GM19023 (cell line): ENCODE results near the gene LDAF1.
"Not testable (repeated sequence)": the region's sequence is repeated elsewhere in the genome, so short reads cannot be mapped to it uniquely, and the experiment has no call there.

Source experiments
- ATAC-seq: cut with Tn5 transposase; IDR thresholded peaks from one replicate; pipeline ENCODE4 v1.9.1; 2021; ENCODE audit warnings: mild to moderate bottlenecking, moderate library complexity; ENCODE audit not compliant: unreplicated experiment

LDAF1 gene

DNA sequence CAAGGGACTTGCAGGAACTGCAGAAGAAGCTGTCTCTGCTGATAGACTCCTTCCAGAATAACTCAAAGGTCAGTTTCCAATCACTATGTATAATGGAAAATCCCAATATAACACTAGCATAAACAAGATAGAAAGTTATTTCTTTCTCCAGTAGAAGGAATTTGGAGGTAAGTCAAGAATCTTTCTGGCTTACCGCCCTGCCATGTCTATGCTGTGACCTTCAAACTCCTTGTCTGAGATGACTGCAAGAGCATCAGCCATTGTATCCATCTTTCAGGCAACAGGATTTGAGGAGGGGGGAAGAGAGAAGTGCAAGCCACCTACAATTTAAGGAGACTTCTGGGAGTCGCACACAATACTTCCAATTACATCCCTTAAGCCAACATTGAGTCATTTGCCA lies 2.7 kb downstream of the LDAF1 start:
- ATAC-seq = no peak

DNA sequence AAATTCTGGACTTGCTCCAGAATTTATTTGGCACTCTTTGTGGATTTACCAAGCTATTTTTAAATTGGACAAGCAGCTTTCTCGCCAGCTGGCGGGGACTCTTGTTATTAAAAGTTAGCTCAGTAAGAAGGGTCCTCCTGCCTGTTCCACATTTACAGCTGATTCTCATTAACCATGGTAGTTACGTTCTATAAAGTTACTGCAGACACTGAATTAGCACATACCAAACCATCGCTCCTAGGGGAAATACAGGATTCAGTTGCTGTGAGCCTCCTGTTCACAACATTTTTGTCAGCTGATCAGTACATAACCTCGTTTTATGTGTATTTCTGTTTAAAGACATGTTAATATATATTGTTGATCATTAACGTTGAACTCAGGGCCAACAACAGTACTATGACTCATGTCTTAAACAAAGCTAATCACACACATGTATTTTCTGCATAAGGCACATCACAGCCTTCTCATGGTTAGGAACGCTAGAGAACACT lies 4.2 kb downstream of the LDAF1 start:
- no peak for ATAC-seq

GRCh38 chr16:21163576-21163975 lies 5.1 kb downstream of the LDAF1 start:
- ATAC-seq = no peak

- no peak for ATAC-seq
These were observed 6.2 kb downstream of the LDAF1 start for GRCh38 chr16:21164521-21165168.

GRCh38 chr16:21166561-21166961 lies 8.1 kb downstream of the LDAF1 start:
- no peak for ATAC-seq

GRCh38 chr16:21167360-21167759 lies 8.9 kb downstream of the LDAF1 start:
- no peak for ATAC-seq

DNA sequence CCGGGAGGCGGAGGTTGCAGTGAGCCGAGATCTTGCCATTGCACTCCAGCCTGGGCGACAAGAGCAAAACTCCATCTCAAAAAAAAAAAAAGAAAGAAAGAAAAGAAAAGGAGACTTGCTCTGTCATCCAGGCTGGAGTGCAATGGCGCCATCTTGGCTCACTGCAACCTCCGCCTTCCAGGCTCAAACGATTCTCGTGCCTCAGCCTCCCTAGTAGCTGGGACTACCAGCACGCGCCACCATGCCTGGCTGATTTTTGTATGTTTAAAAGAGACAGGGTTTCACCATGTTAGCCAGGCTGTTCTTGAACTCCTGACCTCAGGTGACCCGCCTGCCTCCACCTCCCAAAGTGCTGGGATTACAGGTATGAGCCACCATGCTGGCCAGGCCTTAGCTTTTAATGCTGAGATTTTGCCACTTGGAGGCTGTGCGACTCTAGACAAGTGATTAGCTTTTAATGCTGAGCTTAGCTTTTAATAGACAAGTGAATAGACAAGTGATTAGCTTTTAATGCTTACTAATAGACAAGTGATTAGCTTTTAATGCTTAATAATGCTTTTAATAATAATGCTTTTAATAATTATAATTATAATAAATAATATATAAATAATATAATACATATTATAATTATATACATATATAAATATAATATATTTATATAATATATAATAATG lies 9.6 kb downstream of the LDAF1 start:
- ATAC-seq = no peak

- no peak for ATAC-seq
These were observed 10.9 kb downstream of the LDAF1 start for GRCh38 chr16:21169249-21169981.

DNA sequence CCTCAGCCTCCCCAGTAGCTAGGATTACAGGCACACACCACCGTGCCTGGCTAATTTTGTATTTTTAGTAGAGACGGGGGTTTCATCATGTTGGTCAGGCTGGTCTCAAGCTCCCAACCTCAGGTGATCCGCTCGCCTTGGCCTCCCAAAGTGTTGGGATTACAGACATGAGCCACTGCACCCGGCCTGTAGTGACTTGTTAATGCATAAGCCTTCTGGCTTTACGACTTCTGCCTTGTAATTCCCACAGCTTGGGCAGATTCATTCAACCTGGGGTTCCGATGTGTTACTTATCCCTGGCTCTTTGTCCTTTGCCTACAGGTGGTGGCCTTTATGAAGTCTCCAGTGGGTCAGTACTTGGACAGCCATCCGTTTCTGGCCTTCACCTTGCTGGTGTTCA lies 11.6 kb downstream of the LDAF1 start:
- ATAC-seq = not testable (repeated sequence)

GRCh38 chr16:21172650-21173049 lies 14.2 kb downstream of the LDAF1 start:
- no peak for ATAC-seq

DNA sequence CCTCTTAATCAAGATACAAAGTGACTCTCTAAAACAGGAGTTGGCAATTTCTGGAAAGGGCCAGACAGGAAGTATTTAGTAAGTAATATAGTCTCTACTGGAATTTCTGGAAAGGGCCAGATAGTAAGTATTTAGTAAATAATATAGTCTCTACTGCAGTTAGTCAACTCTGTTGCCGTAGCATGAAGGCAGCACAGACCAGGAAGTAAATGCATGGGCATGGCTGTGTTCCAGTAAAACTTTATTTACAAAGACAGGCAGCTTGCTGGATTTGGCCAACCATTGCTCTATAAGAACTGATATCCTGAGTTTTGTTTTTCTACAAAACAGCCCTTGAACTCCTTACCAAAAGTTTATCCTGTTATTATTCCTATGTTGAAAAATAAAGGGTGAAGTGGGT lies 16.9 kb downstream of the LDAF1 start:
- ATAC-seq = no peak

DNA sequence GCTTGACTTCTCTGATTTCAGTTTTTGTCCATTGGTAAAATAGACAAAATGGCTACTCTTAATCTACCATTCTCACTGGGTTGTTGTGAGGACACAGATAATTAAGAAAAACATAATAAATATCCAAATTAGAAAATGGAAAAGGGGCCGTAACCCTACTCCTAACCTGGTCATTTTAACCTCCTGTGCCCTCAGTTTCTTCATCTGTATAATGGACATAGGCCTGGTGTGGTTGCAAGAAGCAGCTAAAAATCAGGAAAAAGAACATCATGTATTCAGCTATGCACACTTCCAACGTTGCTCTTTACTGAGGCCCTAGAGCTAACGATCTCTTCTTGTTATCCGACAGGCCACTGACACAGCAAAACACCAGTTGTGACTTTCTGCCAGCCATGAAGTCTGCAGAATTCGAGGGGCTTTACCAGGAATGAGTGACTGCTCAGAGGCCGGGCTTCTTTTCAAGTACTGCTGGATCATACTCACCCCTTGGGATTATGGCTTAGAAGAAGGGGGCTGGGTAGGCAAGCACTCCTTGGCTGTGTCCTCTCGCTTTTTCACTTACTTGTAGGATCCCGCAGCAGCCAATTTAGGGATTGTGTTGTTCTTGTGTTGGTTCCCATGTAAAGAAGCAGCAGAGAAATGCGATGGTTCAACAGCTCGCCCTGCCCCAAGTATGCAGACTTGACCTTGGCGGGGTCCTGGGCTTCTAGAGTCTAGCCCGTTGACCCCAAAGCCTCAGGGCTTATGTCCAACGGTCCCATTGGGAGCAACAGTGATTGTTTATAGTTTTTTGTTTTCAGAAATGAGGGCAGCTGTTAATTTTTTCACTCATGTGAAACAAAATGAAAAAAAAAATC lies 20.9 kb downstream of the LDAF1 start:
- no peak for ATAC-seq

DNA sequence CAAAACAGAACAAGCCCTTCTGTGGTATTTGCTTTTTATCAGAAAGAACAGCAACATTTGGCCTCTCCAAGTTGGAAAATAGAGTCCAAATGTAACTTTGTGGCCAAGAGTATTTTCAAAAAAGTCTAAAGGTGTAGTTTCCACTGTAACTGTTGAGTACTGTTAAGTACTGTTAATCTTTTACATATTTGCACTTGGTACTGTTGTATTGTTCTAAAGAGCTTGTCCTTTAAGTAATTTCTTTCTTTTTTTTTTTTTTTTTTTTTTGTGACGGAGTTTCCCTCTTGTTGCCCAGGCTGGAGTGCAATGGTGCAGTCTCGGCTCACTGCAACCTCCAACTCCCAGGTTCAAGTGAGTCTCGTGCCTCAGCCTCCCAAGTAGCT lies 21.5 kb downstream of the LDAF1 start:
- no peak for ATAC-seq

DNA sequence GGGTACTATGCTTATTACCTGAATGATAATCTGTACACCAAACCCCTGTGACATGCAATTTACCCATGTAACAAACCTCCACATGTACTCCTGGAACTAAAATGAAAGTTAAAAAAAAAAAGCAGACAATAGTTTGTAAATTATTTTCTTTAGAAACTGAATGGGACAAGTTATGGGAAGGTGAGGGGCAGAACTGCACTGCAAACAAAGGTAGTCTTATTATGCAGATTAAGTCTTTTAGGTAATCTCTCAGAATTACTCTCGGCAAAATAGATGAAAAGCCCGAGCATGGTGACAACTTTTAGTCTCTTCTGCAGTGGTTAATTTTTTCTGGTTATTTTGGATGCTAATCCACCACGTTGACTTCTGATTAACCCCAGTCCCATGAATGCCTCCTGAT lies 25.5 kb downstream of the LDAF1 start:
- no peak for ATAC-seq

DNA sequence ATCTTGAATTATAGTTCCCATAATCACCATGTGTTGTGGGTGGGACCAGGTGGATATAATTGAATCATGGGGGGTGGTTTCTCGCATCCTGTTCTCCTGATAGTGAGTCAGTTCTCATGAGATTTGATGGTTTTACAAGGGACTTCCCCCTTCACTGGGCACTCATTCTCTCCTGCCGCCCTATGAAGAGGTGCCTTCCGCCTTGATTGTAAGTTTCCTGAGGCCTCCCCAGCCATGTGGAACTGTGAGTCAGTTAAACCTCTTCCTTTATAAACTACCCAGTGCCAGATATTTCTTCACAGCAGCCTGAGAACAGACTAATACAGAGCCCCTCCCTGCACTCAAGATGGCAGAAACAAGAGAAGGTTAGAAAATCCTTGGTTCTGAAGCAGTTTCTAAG lies 26.4 kb downstream of the LDAF1 start:
- no peak for ATAC-seq

- no peak for ATAC-seq
These were observed 27.3 kb downstream of the LDAF1 start for GRCh38 chr16:21185659-21186325.

DNA sequence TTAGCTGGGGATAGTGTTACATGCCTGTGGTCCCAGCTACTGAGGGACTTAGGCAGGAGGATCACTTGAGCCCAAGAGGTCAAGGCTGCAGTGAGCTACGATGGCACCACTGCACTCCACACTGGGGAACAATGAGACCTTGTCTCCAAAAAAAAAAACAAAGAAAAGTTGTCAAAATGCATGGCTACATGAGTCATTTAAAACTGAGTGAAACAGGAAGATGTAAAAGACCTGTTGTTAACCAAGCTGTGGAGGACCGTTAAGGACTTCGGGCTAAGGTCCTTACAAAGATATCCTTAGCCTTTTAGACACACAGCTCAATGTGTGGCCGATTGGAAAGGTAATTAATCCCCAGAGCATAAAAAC lies 27.8 kb downstream of the LDAF1 start:
- ATAC-seq = no peak

GRCh38 chr16:21189311-21189710 lies 30.8 kb downstream of the LDAF1 start:
- no peak for ATAC-seq

- no peak for ATAC-seq
These were observed 31.5 kb downstream of the LDAF1 start for GRCh38 chr16:21190013-21190412.

DNA sequence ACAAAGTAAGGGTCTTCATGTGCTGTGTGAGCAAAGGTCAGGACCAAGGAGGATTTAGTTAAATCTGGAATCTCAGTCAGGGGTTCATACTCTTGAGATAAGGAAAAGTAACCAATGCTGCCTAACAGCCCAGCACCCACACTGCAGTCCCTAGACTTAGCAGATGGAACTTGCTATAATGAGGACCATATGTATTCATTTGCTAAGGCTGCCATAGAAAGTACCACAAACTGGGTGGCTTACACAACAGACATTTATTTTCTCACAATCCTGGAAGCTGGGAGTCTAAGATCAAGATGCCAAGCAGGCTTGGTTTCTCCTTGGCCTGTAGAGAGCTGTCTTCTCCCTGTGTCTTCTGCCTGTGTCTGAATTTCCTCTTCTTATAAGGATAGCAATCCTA lies 32.1 kb downstream of the LDAF1 start:
- no peak for ATAC-seq

- ATAC-seq = no peak
These were observed 34.5 kb downstream of the LDAF1 start for GRCh38 chr16:21192991-21193390.
